Left renal cortex interstitium (tissue), 4 donors: ENCODE data around the gene NHSL2. TPM values are rescaled to one million over a fixed set of nuclear protein-coding genes. Genes with fewer than 3 reads are reported as not detected.
A peak's percentile ranks its signal among the peaks of the same experiment; 100 is the strongest.

Experiments
- DNase-seq, 4 donors: peaks; one replicate each; pipeline ENCODE4 v3.0.0-alpha.2; 2013; ENCODE audit warnings: low read depth in 4 of 4, low spot score in 2 of 4, missing footprints in 1 of 4
- polyA plus RNA-seq, 4 donors: library from polyadenylated mRNA; unstranded; fragments of 120-200 nt; gene quantifications; one replicate each; pipeline ENCODE4 v1.2.1, GENCODE V29; 2013; ENCODE audit not compliant: insufficient read length in 4 of 4

Gene NHSL2
- polyA plus RNA-seq, 4 donors = 7.4 to 10.2 (median 9.3) TPM

GRCh38 chrX:72016881-72017783, 106.5 kb downstream of the NHSL2 start:
- DNase-seq = no peak

GRCh38 chrX:72018277-72019112, 107.8 kb downstream of the NHSL2 start:
- DNase-seq = peak in 1 of 4 donors; percentile 48

- no peak for DNase-seq
These were observed 108.8 kb downstream of the NHSL2 start for GRCh38 chrX:72019487-72019886.

GRCh38 chrX:72020204-72020603, 109.6 kb downstream of the NHSL2 start:
- no peak for DNase-seq

GRCh38 chrX:72020788-72021187, 110.1 kb downstream of the NHSL2 start:
- DNase-seq = no peak

- DNase-seq = no peak
These were observed 111.3 kb downstream of the NHSL2 start for GRCh38 chrX:72021975-72022374.

GRCh38 chrX:72023071-72023470, 112.4 kb downstream of the NHSL2 start:
- DNase-seq = no peak

- no peak for DNase-seq
These were observed 114.7 kb downstream of the NHSL2 start for GRCh38 chrX:72025236-72025770.

GRCh38 chrX:72026341-72027023, 115.8 kb downstream of the NHSL2 start:
- no peak for DNase-seq

GRCh38 chrX:72027024-72027913, 116.6 kb downstream of the NHSL2 start:
- no peak for DNase-seq

- DNase-seq = no peak
These were observed 117.3 kb downstream of the NHSL2 start for GRCh38 chrX:72027914-72028307.

- no peak for DNase-seq
These were observed 118.2 kb downstream of the NHSL2 start for GRCh38 chrX:72028701-72029470.

- no peak for DNase-seq
These were observed 119.1 kb downstream of the NHSL2 start for GRCh38 chrX:72029483-72030411.

- no peak for DNase-seq
These were observed 119.8 kb downstream of the NHSL2 start for GRCh38 chrX:72030431-72030830.

GRCh38 chrX:72031118-72031517, 120.5 kb downstream of the NHSL2 start:
- DNase-seq = no peak

- no peak for DNase-seq
These were observed 121.0 kb downstream of the NHSL2 start for GRCh38 chrX:72031634-72032033.

GRCh38 chrX:72037601-72038000, 127.0 kb downstream of the NHSL2 start:
- no peak for DNase-seq

GRCh38 chrX:72038016-72038415, 127.4 kb downstream of the NHSL2 start:
- no peak for DNase-seq
